ENCODE results near the gene KLHL29. TPM values are rescaled to one million over a fixed set of nuclear protein-coding genes. Genes with fewer than 3 reads are reported as not detected.

Gene KLHL29
- total RNA-seq, 1 donor from 2014 or later = 5.0 TPM

DNA sequence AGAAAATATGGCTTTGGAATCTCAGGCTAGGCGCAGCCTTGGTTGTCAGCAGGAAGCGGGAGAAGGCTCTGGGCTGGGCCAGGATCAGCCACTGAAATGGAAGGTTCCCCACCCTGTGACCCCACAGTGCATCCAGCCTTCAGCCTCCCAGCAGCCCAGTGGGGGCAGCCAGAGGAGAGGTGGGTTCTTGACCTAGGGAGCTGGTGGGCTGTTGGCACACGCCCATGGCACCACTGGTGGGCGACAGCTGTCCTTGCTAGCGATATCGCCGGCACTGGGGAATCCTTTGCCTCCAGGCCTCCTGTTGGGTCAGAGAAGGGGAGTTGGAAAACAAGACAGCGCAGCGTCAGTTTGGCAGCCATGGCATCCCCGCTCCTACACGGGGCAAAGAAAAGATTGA is 92.4 kb downstream of the KLHL29 start:
- Mint-ChIP-seq H3K27me3 (ENCODE audit: unreplicated experiment) (peaks cover 3% of the 10 kb centered on the region), H3K36me3 (ENCODE audit: unreplicated experiment) (no peaks in the 10 kb centered on the region), H3K4me1 (ENCODE audit: unreplicated experiment) (peaks cover 14% of the 10 kb centered on the region), H3K27ac (ENCODE audit: unreplicated experiment) (no peak overlapping the region), H3K9me3 (ENCODE audit: unreplicated experiment) (no peaks in the 10 kb centered on the region), H3K4me3 (ENCODE audit: unreplicated experiment) (no peak overlapping the region)
- DNase-seq (ENCODE audit: extremely low spot score, unreplicated experiment) = no peak
- TF ChIP-seq, protein P1, sequence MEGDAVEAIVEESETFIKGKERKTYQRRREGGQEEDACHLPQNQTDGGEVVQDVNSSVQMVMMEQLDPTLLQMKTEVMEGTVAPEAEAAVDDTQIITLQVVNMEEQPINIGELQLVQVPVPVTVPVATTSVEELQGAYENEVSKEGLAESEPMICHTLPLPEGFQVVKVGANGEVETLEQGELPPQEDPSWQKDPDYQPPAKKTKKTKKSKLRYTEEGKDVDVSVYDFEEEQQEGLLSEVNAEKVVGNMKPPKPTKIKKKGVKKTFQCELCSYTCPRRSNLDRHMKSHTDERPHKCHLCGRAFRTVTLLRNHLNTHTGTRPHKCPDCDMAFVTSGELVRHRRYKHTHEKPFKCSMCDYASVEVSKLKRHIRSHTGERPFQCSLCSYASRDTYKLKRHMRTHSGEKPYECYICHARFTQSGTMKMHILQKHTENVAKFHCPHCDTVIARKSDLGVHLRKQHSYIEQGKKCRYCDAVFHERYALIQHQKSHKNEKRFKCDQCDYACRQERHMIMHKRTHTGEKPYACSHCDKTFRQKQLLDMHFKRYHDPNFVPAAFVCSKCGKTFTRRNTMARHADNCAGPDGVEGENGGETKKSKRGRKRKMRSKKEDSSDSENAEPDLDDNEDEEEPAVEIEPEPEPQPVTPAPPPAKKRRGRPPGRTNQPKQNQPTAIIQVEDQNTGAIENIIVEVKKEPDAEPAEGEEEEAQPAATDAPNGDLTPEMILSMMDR (IDR thresholded peaks at IDR 0.05) = no peak

DNA sequence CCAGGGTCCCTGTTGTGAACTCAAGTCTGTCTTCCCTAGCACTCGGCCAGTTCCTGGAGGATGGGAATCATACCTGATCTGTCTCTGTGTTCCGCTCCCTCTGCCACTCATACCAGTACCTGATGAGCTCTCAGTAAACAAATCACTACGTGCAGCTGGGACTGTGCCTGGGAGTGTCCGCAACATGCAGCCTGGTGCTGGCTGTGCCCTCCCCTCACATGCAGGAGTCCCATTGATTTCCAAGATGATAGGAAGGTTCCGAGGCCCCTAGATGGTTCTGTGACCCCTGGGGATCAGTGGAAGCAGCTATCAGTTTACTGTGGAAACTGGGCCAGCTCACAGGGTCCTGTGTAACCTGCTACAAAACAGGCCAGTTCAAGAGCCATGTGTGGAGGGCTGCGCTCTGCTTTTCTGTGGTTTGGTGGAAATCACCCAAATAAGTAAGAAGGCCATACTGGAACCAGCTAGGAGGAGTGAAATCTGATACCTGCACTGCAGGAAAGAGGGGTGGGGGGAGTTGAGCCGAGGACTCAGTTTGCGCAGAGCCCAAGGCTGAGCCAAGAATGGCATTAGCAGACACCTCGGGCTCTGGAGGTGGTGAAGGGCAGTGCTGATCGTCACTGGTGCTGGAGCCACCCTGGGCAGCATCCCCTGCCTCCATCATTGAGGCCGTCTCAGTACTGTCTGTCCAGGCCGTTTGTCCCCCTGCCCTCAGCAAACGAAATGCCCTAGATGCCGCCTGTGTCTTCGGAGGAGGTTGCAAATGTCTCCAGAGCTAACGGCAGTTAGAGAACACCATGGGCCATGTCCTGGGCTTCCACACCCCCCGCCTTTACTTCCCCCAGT is 93.3 kb downstream of the KLHL29 start:
- no peak for DNase-seq (ENCODE audit: extremely low spot score, unreplicated experiment)
- H3K27ac Mint-ChIP-seq (ENCODE audit: unreplicated experiment) = no peak overlapping the region
- H3K4me3 Mint-ChIP-seq (ENCODE audit: unreplicated experiment) = no peak overlapping the region
- no peaks in the 10 kb centered on the region for H3K27me3 Mint-ChIP-seq (ENCODE audit: unreplicated experiment)
- H3K36me3 Mint-ChIP-seq (ENCODE audit: unreplicated experiment) = no peaks in the 10 kb centered on the region
- peaks cover 14% of the 10 kb centered on the region for H3K4me1 Mint-ChIP-seq (ENCODE audit: unreplicated experiment)
- no peaks in the 10 kb centered on the region for H3K9me3 Mint-ChIP-seq (ENCODE audit: unreplicated experiment)
- TF ChIP-seq, protein P1 (IDR thresholded peaks at IDR 0.05) = no peak

DNA sequence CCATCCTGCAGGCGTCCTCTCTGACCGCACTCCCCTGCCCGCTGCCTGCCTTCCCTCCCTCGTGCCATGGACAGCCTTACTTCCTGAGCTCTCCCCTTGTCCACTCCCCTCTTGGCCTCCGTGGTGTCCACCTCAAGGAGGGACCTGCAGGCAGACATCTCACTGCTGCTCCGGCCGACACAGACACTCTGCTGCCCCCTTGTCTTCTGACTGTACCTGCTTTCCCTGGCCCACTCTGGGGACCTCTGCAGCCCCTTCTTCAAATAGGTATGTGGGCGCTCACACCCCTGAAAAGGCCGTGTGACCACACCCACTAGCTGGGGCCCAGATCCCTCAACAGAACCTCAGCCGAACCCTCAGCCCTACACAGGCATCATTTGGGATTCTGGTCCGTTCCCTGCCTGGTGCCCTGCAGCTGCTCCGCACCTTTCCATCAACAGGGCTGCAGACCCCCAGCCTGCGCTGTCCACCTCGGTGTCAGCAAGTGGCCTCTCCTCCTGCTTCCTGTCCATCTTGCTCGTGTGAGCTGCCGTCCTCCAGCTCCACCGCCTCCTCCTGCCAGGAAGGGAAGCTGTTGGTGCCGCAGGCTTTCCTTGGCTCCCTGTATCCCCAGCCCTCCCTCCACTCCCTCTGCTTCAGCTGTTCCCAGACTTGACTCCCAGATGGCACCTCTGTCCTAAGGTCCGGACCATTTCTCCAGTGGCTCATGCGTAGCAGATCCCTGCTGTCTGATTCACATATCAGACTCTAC is 94.1 kb downstream of the KLHL29 start:
- no peak overlapping the region for H3K27ac Mint-ChIP-seq (ENCODE audit: unreplicated experiment)

DNA sequence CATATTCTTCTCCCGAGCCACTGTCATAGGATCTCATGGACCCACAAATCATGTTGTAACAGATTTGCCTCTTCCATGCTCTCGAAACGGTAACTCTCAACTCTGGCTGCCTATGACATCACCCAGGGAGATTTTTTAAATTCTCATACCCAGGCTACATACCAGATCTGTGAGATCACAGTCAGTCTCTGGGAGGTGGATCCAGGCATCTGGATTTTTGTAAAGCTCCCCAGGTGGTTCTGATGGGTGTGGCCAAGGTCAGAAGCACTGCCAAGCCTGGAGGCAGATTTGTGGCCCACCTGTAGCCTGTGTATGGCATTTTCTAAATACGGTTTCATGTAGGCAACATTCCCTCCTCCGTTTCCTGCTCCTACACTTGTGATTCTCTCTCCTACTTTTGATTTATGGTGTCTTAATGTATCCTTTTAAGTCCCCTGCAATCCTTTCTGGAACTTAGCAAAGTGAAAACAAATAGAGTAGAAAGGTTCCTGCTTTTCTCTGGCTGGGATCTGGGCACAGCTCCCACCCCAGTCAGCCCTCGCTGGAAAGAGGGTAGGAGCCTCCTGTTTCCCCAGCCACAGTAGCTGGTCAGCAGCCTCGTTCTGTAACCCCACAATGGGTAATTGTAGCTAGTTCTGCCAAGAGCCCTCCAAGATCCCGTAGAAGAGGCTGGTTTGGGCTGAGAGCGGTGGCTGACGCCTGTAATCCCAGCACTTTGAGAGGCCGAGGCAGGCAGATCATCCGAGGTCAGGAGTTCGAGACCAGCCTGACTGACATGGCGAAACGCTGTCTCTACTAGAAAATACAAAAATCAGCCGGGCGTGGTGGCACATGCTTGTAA is 96.2 kb downstream of the KLHL29 start:
- Mint-ChIP-seq H3K27me3 (ENCODE audit: unreplicated experiment) (no peaks in the 10 kb centered on the region), H3K9me3 (ENCODE audit: unreplicated experiment) (no peaks in the 10 kb centered on the region), H3K4me3 (ENCODE audit: unreplicated experiment) (no peak overlapping the region), H3K4me1 (ENCODE audit: unreplicated experiment) (peaks cover 17% of the 10 kb centered on the region), H3K36me3 (ENCODE audit: unreplicated experiment) (no peaks in the 10 kb centered on the region), H3K27ac (ENCODE audit: unreplicated experiment) (peak overlapping the region; percentile 66)
- DNase-seq (ENCODE audit: extremely low spot score, unreplicated experiment) = no peak
- TF ChIP-seq, protein P1 (IDR thresholded peaks at IDR 0.05) = no peak

More for the DNA sequence above, 94.1 kb downstream of the KLHL29 start:
- TF ChIP-seq, protein P1 (IDR thresholded peaks at IDR 0.05) = no peak
- no peak for DNase-seq (ENCODE audit: extremely low spot score, unreplicated experiment)
- Mint-ChIP-seq H3K9me3 (ENCODE audit: unreplicated experiment) (no peaks in the 10 kb centered on the region), H3K27me3 (ENCODE audit: unreplicated experiment) (no peaks in the 10 kb centered on the region), H3K36me3 (ENCODE audit: unreplicated experiment) (no peaks in the 10 kb centered on the region), H3K4me1 (ENCODE audit: unreplicated experiment) (peaks cover 14% of the 10 kb centered on the region), H3K4me3 (ENCODE audit: unreplicated experiment) (no peak overlapping the region)
